ENCODE data around the gene USH1C.

Gene USH1C

GRCh38 chr11:17476317-17477083, 67.7 kb downstream of the USH1C start, which contains the start of gene ABCC8:
Gene ABCC8, minus strand, starts transcription at chr11:17476845. Its CDS starts 69 bp downstream, at chr11:17476776.
- H3K27ac ChIP-seq = no peak within 1 kb of the TSS
- TF ChIP-seq, protein P1, sequence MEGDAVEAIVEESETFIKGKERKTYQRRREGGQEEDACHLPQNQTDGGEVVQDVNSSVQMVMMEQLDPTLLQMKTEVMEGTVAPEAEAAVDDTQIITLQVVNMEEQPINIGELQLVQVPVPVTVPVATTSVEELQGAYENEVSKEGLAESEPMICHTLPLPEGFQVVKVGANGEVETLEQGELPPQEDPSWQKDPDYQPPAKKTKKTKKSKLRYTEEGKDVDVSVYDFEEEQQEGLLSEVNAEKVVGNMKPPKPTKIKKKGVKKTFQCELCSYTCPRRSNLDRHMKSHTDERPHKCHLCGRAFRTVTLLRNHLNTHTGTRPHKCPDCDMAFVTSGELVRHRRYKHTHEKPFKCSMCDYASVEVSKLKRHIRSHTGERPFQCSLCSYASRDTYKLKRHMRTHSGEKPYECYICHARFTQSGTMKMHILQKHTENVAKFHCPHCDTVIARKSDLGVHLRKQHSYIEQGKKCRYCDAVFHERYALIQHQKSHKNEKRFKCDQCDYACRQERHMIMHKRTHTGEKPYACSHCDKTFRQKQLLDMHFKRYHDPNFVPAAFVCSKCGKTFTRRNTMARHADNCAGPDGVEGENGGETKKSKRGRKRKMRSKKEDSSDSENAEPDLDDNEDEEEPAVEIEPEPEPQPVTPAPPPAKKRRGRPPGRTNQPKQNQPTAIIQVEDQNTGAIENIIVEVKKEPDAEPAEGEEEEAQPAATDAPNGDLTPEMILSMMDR (IDR thresholded peaks at IDR 0.05) = no peak
- TF ChIP-seq ZFX (IDR thresholded peaks at IDR 0.05; ENCODE audit: borderline replicate concordance) = no peak

GRCh38 chr11:17475666-17476316, 68.4 kb downstream of the USH1C start:
- H3K27ac ChIP-seq = no peak overlapping the region
- TF ChIP-seq ZFX (IDR thresholded peaks at IDR 0.05; ENCODE audit: borderline replicate concordance) = no peak
- TF ChIP-seq, protein P1 (IDR thresholded peaks at IDR 0.05) = no peak

DNA sequence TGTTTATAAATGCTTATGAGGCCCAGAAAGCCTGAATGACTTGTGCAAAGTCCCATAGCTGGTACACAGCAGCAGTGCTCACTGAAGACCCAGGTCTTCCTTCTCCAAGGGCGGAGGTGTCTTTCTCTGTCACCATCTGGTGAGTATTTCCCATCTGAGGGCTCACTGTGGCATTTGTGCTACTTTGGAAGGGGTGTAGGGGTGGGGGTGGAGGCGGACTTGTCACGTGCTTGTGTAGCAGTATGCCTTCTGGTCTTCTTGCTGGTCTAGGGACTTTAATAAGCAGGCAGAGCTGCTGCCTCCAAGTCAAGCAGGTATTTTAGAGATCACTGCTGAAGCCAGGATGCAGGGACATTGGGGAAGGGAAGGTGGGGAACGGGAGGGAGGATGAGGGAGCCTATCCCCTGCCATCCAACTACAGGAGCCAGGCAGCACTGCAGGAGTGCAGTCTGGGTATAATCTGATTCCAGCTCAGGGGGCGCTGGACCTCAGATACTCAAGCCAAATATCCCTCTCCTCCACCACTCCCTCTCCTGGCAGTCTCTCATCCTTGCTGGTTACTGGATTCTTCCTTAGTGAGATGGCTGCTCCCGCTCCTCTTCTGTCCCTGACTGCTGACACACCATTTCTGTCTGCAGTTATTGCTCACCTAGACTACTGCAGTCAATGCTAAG, 71.0 kb downstream of the USH1C start:
- no peak overlapping the region for H3K27ac ChIP-seq
- TF ChIP-seq ZFX (IDR thresholded peaks at IDR 0.05; ENCODE audit: borderline replicate concordance) = no peak
- TF ChIP-seq, protein P1 (IDR thresholded peaks at IDR 0.05) = no peak; the same call in 1 of the 2 replicates

DNA sequence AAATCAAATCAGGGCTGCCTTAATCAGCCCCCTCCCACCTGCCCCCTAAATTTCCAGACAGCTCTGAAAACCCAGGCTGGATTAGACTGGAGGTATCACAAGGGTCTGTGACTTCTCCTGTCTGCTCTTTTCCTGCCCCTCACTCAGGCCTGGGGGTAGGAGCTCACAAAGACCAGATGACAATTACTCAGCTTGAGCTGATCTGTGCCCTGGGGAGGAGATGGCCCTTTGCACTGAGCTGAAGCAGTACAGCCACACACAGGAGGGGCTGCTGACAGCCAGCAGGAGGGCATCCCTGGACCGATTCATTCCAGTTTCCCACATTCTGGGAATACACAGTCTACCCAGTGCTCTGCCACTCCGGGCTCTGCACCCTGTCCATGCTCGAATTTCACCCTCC, 71.7 kb downstream of the USH1C start:
- H3K27ac ChIP-seq = no peak overlapping the region
- no peak for TF ChIP-seq ZFX (IDR thresholded peaks at IDR 0.05; ENCODE audit: borderline replicate concordance)
- TF ChIP-seq, protein P1 (IDR thresholded peaks at IDR 0.05) = no peak

DNA sequence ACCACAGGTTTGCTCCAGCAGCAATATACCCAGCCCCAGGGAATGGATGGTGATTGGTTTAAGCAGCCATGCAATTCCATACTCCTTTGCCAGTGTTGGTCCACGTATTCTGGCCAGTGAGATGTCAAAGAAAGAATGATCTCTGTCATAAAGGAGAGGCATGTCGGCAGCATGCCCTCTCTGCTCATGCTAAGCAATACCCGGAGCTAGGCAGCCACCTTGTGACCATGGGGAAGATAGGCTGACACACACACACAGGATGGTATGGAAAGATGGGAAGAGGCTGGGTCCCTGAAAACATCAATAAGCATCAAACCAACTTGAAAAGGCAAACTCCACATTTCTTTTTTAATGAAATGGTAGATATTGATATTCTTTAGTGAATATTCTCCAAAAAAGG, 72.7 kb downstream of the USH1C start:
- TF ChIP-seq, protein P1 (IDR thresholded peaks at IDR 0.05) = no peak
- TF ChIP-seq ZFX (IDR thresholded peaks at IDR 0.05; ENCODE audit: borderline replicate concordance) = no peak
- H3K27ac ChIP-seq = no peak overlapping the region

GRCh38 chr11:17469998-17470397, 74.2 kb downstream of the USH1C start:
- TF ChIP-seq, protein P1 (IDR thresholded peaks at IDR 0.05) = no peak
- TF ChIP-seq ZFX (IDR thresholded peaks at IDR 0.05; ENCODE audit: borderline replicate concordance) = no peak
- no peak overlapping the region for H3K27ac ChIP-seq
